ENCODE results near the gene MFAP3L.
"Not testable (repeated sequence)": the region's sequence is repeated elsewhere in the genome, so short reads cannot be mapped to it uniquely, and the experiment has no call there.

Gene MFAP3L

DNA sequence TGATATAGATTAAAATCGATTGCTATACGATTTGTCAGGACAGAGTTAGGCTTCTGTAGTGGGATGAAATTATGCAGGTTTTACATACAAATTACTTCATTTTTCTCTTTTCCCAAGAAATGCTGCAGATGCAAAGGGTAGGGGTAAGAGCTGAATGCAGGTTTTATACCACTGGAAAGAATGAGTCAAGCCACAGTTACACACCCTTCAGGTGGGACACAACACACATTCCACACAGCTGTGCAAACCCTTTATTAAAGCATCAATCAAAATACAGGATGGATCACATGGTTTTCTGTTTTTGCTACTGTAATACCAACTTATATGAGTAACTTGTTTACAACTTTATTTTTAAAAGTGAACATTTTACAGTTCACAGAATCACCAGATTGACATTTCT lies 39.8 kb downstream of the MFAP3L start:
- DNase-seq = no peak

DNA sequence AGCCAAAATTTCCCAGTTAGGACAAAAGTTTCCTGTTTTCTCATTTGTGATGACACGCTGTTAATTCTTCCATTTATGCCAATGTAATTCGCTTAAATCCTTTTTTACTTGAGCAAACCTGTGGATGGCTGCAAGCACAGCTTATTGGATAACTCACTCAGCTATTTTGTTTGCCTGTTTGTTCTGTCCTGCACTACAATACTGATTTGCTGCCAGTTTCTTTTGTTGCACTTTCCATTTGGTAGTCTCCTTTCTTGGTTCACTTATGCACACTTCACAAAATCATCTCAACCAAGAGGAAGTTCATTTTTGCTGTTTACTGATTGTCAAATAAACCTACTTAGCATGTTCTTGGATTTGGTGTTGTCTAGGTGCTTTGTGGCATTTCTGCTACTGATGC lies 40.3 kb downstream of the MFAP3L start:
- DNase-seq = no peak

DNA sequence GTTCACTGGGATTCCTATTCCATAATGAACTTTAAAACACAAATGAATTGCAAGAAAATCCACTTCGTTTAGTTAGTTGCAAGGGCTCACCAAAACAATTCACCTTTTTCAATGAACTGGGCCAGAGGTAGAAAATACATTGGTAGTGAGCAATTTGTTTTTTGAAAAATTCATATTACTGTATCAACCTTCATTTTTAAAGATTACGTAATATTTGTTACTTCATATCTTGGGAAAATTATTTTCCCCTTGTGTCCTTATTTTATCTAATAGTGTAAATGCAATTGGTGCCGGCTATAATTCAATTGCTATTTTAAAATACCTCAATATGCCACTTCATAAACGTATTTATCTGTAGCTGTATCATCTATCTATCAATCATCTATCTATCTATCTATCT lies 41.5 kb downstream of the MFAP3L start:
- no peak for DNase-seq

DNA sequence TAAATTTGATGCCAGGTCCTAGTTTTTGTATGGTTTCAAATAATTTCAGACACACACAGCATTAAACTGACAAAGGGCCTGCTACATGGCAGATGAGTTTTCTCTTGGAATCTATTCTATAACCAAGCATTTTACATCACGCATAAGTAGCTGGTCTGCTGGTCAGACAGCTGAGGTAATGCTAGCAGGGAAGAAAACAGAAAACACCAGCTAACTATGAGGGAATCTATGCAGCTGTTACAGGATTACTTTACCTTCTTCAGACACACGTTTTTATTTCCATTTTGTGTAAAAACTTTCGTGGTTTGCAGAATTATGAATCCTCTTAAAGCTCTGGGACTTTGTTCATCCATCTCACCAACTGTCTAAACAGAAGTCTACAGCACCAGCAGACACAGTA lies 42.0 kb downstream of the MFAP3L start:
- peak; percentile 15 for DNase-seq

DNA sequence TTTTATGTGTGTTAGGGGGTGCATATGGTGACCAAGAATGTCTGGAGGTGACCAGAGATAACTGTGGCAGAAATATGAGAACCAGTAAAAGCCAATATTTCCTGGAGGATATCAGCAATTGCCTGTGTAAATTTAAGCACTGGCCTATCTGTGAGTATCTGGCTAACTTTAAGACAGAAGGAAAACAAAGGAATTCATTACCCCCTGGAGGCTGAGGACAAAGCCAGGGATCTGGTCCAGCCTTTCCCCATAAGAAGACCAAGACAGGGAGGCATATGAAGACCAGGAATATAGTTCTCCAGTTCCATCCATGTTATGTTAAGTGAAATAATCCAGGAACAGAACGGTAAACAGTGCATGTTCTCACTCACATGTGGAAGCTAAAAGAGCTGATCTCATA lies 49.2 kb downstream of the MFAP3L start:
- no peak for DNase-seq

DNA sequence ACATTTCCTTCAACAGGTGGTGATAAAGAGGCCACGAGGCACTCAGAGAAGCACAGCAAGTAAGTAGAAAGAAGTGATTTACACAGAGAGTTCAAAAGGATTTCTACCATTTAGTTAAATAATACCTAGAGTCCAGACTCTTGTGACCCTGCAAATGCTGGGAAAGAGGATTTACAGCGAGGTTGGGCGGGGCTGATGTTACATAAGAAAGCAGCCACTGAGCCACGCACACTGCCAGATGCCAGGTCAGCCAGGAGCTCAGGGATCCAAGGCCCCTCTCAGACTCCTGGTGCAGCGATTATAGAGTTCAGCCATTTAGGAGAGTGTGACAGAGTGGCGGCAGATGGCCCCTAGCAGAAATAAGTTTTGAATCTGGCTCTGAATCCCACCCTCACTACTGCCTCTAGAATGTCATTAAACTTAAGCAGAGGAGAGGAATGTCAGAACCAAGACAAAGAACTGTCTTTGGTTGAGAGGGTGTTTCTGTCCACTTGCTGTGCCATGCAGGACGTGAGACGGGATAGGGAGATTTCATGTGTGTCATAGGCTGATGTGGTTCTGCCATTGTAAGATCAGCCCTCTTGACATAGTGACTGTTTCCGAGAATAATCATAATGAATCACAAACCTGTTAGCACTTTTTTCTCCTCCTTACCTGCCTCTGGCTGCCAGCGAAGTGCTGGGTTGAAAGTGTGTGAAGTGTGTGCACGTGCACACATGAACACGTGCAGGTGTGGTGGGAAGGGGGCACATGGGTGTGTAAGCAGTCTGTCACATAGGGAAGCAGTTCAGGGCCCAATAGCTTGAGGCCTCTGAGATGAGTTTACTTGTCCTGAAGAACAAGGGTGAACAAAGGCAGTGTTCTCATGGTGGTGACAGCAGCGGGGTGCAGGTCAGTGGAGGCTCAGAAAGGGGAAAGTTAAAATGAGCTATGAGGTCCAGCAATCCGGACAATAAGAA lies 50.1 kb downstream of the MFAP3L start:
- DNase-seq = peak; percentile 98

DNA sequence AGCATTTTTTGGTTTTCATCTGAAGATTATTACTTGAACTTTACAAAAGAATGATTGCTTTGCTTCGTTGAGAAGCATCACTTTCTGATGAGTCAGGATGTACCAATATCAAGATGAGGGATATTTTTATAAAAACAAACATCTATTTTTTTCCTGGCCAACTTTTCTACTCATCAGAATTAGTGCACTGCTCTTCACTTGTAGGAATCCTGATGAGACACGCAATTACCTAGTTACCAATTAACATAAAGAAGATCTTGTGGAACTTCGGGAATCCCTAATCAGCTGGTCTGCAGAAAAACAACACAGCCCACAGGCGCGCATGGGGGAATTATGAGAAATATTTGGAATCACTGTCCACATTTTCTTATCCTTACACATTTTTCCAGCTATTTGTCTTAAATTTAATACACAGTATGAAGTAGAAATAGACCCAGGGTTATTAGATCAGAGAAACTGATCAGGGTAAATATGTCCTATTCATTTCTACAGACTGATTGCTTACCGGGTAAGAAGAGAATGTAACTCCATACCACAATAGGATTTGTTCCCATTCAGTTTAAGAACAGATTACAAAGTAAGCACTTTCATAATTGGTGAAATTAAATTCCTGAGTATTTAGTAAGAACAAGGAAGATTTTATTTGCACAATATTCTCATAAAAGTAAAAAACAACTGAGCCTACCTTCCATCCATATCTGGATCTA lies 50.9 kb downstream of the MFAP3L start:
- DNase-seq = peak; percentile 64

DNA sequence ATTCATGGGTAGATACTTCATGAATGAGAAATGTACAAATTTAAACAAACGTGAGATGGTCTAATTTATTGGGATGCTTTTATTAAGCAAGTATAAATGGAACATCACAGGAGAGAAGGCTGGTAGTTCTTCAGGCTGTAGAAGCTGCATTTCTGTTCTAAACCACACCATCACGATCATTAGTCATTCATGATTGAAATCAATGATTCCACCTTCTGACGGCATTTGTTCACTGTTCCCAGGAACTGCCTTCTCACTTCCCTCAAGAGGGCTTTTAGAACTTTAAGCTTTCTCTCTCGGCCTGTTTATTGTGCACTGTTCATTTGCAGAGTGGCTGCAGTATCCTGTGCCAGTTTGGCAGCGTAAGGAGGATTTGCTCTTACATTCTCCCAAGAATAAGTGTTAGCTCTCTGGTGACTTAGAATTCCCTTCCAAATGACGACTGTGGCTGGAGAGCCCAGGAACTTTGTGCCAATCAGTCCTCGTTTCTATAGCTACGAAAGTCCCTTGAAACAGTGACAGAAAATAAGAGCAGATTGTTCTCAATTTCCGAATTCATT lies 54.7 kb downstream of the MFAP3L start:
- DNase-seq = no peak

DNA sequence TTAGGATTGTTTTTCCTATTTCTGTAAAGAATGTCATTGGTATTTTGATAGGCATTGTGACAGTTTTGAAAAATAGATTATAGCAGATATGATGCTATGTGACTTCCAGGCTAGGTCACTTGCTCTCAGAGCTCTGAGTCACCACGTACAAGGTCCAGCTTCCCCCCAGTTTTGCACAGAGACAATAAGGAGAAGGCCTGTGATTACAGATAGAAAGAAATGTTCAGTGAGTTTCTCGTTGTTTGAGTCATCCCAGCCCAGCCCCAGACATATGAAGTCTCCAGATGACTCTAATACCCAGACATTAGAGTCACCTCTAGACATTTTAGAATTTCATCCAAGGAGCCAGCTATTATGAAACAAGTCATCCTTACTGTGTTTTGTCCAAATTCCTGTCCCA lies 57.2 kb downstream of the MFAP3L start:
- DNase-seq = no peak

DNA sequence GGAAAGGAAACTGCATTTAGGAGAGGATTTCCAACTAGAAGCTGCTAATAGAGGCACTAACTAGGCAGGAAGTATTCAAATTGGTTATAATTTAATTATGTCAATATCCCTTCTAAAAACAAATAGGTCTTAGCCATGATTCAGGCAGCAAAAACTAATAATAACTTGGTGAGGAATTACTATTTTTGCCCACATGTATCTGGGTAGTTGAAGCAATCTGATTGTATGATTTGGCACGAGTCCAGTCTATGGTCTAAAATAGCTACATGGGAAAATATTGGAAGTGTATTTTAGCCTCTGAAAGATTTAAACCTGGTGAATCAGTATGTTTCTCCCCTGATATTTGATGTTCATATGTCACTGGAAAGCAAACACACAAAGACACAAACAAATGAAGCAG lies 62.2 kb downstream of the MFAP3L start:
- no peak for DNase-seq

DNA sequence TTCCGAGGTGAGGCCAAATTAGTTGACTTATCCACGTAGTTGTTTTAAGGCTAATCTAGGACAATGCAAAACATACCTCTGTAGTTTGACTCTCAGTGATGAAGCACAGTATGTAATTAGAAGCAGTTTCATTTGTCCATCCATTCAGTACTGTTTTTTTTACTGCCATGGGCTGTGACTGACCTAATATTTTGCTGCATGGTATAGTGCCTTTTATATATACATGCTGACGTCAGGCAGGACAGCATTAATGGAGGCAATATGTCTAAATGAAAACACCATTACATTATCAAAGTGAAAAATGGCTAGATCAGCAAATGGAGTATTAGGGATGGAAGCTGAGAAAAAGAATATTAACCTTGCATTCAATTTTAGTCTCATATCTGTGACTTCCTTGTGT lies 66.9 kb downstream of the MFAP3L start:
- no peak for DNase-seq

DNA sequence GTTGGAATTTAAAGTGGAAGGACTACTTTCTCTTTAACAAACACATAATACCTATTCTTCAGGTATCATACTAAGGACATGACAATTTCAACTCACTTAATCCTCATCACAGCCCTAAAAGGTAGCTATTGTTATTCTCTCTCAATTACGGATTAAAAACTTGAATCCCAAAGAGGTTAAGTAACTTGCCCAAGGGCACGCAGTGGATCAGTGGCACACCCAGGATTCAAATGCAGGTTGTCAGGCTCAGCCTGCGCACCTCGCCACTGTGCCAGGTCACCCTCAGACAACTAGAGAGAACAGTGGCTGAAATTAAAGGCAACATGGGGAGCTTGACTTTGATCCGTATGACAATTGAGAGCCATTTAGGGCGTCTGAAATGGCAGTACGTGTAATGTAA lies 67.6 kb downstream of the MFAP3L start:
- DNase-seq = no peak

DNA sequence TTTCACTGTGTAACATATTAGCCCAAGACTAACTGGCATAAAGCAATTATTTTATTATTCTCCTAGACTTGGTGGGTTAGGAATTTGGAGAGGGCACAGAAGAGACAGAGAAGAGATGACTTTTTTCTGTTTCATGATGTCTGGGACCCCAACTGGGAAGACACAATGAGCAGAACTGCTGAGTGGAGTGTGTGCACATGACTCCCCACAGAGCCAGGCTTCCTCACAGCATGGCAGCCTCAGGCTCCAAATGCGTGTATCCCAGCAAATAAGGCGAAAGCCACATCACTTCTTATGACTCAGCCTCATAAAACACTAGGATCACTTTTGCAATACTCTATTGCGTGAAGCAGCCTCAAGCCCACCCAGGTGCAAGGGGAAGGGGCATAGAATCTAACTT lies 68.4 kb downstream of the MFAP3L start:
- DNase-seq = no peak

DNA sequence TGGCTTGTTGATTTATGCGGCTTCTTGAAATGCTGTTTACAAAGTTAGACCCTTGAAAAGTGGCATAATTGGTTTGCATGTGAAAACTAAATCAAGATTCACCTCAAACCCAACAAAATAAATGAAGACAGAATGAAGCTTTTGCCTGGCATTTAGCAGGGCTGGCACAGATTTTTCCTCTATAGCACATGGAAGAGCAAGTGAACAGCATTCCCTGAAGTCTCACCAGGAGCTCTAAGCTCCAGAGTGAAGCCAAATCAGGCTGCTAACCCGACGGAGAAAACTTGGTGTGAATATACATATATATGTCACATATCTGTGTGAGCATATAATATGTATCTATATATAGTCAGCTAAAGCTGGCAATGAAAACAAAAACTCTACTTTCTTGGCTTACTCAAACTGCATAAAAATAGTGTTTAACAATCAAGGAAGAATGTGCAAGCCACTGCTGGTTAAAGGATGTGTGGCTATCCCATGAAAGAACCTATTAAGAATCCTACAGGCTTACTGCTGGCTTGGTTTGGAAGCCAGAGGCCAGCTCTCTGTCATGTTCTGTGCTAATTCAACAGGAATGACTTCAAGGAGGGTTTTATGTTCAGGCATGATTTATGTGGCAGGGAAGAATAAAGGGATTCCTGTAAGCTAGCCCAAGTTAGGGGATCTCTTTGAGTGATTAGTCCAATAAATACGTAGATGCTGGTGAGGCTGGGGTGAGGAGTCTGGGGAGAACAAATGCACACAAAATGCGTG lies 69.9 kb downstream of the MFAP3L start:
- peak; percentile 22 for DNase-seq

DNA sequence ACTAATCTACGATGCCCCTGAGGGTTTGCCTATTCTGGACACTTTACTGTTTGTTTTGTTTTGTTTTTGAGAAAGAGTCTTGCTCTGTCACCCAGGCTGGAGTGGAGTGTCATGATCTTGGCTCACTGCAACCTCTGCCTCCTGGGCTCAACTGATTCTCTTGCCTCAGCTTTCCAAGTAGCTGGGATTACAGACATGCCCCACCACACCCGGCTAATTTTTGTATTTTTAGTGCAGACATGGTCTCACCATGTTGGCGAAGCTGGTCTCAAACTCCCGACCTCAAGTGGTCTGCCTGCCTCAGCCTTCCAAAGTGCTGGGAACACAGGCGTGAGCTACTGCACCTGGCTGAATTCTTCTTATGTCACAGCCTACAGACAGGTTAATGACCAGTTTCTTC lies 70.7 kb downstream of the MFAP3L start:
- no peak for DNase-seq

DNA sequence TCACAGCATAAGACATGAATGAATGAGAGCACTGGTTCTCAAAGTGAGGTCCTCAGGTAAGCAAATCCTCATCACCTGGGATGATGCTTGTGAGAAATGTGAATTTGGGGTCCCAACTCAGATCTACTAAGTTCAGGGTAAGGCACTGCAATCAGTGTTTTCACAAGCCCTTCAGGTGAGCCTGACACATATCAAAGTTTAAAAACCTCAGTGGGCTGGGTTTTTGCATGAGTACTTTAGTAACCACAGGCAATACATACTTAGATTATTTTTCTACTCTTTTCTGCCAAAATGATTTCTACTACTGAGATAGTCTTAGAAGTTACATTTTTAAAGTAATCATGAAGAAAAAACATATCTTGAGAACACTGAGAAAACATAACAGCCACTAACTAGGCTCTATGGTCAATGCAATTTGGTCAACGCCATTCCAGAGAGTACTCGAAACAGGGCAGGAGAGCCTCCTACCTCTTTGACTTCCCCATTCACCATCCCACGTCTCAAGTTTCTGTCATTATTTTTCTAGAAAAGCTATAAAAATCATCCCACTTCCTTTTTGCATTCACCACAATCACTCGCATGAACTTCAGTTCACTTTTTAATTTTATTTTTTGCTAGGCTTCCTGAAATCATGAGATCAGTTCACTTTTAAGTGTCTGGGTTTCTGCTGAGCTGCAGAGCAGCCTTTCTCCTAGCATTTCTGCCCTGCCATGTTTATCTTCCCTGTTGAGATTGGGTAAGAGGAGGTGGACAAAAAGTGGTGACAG lies 73.8 kb downstream of the MFAP3L start:
- no peak for DNase-seq

DNA sequence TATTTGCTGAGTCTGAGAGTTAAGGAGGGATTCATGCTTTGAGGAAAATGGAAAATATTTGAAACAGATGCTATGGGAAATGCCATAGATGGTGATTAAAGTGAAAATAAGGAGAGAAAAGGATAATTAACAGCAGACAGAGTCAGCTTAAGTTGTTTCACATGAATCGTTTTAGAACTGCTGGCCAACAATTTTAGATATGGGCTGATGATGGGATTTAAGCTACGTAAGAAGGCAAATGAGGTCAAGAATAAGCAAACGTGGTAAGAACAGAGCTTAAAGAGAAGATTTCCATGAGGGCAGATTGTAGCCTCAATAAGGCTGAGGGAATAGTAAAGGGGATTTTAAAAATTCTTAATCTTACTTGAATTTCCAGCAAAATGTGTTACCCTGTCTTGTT lies 77.9 kb downstream of the MFAP3L start:
- peak; percentile 46 for DNase-seq

DNA sequence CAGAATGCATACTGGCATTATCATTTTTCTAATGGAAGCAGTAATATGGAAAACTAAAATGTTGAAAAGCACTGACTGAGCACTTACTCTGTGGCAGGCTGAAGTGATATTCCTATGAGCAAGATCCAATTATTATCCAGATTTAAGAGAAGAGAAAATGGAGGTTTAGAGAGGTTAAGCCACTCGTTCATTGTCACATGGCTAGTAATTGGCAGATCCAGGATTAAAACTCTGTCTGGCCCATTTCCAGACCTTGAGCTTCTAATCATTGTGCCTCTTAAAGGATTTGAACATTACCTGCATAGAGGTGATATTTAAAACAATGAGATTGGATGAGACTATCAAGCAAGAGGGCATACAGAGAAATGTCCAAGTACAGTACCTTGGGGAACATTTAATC lies 80.6 kb downstream of the MFAP3L start:
- DNase-seq = peak; percentile 92

DNA sequence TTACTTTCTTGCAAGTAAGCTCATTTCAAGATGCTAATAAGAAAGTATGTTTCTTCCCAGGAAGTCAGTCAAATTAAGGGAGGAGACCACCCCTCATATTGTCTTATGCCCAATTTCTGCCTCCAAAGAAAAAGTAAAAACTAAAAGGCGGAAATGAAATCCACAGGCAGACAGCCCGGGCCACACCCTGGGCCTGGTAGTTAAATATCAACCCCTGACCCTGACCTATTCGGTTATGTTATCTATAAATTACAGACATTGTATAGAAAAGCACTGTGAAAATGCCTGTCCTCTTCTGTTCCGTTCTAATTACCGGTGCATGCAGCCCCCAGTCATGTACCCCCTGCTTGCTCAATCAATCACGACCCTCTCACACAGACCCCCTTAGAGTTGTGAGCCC lies 82.6 kb downstream of the MFAP3L start:
- not testable (repeated sequence) for DNase-seq

DNA sequence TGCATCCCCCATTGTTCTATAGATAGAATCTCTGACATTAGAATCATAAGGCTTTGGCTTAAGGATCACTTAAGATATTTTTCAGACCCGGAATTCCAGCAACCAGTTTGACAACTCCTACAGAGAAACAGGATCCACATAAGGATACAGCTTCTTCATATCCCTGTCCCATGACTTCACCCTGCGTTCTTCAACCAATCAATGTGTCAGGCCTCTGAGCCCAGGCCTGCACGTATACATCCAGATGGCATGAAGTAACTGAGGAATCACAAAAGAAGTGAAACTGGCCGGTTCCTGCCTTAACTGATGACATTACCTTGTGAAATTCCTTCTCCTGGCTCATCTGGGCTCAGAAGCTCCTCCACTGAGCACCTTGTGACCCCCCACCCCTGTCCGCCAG lies 85.1 kb downstream of the MFAP3L start:
- no peak for DNase-seq

DNA sequence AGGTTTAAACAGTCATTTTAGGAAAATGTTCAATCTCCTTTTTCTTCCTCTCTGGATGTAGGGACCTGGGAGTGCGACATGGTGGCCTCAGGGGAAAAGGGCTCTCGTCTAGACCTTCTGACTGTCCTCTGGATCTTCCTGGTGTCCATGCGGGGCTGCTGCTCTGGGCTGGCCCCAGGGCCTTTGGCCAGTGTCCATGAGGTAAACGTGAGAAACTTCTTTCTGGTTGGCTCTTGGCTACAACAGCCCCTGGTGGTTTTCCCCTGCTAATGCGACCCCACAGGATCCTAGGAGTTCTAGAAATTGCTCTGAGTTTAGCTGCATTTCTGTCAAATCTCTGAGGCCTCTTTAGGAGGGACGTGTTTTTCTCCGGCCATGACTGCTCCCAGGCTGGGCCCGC lies 85.7 kb downstream of the MFAP3L start:
- no peak for DNase-seq

Measured in NCI-H82 (cell line).